RKO (cell line): ENCODE measurements around the gene HIPK1.

Source experiments
- DNase-seq: peaks from one replicate; pipeline ENCODE4 v3.0.0-alpha.2; 2016; ENCODE audit warnings: low spot score

The HIPK1 gene

DNA sequence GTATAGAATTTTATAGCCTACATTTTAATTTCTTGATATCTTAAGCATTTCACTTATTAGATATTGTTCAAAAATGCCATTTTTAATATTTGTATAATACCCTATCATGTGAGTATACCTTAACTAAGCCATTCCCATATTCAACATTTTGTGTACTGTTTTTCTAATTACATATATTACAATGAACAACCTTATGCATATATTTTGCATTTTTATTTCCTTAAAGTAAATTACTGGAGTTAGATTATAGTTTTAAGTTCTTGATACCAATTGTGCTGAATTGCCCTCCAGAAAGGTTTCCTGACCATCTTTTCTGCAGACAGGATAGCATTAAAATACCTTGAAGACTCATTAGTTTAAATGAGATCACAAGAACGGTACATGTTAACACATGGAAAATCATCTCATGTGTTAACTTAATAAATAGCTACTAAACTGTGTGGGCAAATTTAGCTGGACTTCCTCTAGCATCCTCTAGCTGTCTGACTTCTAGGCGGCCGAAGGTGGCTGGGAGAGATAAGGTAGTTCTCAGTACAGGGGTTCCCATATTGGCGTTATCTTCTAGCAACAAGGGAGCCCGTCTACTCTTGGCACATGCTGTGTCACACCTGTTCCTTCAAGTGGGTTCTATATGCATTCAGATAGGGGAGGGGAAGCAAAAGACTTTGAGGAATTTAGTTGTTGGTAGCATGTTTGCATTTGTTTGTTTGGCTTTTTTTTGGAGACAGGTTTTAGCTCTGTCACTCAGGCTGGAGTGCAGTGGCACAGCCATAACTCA, 15.0 kb upstream of the HIPK1 start:
- DNase-seq: no peak

DNA sequence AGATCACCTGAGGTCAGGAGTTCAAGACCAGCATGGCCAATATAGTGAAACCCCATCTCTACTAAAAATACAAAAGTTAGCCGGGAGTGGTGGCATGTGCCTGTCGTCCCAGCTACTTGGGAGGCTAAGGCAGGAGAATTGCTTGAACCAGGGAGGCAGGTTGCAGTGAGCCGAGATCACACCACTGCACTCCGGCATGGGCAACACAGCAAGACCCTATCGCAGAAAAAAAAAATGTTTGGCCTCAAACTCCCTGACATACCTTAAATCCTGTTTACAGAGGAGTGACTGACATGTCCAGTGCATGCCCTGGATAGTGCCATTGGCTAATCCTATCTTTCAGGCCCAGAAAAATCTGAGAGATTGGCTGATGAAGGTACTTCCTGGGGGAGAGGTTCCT, 12.2 kb upstream of the HIPK1 start:
- no peak for DNase-seq

DNA sequence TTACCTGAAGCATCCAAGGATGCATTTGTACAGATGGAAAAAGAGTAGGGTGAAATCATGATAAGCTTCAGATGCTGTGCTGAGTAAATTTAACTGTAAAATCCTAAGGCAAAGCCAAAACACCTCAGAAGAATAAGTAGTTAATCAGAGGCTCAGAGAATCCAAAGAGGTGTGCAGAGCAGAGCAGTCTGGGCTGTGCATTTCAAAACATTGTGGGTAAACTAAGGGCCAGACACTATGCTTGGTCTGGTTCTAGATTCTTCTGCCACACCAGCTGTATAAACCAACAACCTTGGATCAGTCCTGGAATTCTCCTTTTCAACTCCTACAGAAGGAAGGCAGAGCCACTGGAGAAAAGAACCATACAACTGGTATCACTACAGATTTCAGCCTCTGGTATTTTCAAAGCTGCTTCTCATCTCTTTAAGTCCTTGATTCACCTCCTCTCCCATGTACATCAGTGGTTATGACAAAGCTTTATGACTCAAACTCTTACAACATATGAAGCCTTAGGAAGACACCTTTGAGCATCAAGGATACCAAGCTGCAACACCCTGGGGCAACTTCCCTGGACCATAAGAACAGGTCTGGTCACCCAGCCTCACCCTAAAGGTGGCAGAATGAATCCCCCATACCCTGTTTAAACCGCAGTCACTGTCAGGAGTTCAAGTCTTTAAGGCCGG, 11.6 kb upstream of the HIPK1 start:
- peak; percentile 61 for DNase-seq

DNA sequence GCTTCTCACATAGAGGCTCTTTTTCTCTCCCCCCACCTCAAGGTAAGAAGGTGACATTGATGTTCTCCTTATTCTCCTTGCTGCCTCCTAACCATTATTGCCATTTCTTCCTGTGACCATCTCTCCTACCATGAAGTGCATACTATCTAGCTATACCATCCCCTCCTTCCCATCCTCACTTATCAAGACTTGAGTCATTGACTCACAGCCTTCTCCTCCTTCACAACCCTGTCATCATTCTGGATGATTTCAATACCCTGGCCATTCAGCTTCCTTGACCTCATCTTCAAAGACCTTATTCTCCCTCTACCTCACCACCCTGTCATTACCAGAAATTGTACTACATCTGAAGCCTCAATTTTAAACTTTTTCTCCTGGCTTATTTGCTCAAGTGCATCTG, 10.9 kb upstream of the HIPK1 start:
- no peak for DNase-seq

DNA sequence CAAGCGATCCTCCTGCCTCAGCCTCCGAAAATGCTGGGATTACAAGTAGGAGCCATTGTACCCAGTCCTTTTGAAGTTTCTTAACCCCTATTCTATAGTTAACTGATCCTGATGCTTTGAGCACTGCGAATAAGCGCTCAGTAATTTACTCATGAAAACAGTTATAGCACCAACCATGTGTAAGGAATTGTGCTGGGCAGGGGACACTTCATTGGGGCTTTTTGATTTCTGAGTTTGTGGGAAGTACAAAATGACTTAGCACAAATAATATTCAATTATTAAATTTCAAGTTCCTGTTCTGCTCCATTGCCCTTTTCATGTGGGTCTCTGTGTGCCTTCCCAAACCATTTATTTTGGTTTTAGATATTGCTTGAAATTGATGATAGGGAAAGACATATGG, 6.2 kb upstream of the HIPK1 start:
- no peak for DNase-seq

DNA sequence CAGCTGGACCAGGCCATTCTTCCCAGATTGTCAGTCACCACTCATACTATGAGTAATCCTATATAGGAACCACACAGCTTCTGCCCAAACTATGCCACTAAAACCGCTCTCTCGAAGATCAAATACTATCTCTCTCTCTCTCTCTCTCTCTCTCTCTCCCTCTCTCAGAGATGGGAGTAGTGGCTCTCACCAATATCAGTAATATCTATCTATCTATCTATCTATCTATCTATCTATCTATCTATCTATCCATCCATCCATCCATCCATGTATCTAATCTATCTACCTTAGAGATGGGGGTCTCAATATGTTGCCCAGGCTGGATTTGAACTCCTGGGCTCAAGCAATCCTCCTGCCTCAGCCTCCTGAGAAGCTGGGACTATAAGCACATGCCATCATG, 4.7 kb upstream of the HIPK1 start:
- DNase-seq: no peak

DNA sequence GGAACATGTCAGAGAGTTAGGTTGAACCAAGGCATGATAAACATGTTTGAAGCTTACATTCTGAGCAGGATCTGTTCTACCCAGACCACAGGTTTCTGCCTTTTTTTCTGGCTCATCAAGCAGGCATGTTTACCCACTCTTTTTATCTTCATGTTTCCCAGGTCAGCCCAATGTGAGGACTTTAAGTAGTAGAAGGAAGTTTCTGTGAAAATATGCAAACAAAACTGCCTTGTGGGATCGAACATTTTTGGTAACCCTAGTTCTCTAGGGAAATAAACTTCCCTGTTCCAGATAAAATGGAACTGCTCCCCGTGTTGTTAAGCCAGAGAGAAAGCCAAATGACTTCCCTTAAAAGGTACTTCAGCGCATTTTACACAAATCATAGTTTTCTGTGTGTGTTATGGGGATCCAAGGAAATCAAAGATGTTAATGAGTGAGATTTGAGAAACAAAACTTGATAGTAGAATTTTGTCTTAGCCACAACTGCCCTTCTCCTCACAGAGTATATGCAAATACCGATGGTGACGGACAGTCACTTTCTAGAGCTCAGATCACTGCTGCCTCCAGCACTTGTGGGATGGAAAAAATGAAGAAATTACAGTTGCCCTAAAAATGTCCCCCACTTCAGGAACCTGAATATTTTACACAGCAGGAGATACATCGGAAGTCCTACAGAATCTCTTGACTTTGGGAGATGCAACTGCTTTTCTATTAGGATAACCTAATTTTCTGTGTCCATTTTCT, 765 bp upstream of the HIPK1 start:
- DNase-seq: peak; percentile 39

DNA sequence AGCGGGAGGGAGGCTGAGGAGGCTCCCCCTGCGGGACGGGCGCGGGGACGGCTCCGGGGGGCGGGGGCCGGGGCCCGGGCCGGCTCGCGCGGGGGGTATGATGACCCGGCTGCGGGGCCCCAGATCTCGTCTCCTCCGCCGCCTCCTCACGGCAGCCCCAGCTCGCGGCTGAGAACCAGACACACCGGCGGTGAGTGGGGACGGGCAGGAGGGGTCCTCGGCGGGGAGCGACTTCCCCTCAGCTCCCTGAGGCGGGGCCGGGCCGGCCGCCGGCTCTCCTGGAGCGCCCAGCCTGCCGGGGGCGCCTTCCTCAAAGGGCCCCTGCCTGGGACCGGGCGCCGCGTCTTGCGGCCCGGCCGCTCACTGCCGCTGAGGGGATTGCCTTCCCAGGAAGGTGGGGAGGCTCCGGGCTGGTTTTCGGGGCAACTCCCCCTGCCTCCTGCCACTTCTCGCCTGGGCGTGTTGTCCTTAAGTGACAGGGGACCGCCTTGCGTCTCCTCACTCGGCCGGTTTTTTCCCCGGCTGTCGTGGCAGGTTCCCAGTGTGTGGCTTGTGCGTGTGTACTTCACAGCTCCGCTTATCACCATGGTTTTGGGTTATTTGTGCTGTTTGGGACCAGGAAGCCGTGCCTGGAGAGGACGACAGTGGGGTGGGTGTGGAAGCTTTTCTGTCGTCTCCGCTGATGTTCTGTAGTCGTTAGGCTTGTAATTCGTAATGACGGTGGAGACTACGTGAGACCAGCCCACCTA, 800 bp downstream of the HIPK1 start:
- DNase-seq: peak; percentile 32

DNA sequence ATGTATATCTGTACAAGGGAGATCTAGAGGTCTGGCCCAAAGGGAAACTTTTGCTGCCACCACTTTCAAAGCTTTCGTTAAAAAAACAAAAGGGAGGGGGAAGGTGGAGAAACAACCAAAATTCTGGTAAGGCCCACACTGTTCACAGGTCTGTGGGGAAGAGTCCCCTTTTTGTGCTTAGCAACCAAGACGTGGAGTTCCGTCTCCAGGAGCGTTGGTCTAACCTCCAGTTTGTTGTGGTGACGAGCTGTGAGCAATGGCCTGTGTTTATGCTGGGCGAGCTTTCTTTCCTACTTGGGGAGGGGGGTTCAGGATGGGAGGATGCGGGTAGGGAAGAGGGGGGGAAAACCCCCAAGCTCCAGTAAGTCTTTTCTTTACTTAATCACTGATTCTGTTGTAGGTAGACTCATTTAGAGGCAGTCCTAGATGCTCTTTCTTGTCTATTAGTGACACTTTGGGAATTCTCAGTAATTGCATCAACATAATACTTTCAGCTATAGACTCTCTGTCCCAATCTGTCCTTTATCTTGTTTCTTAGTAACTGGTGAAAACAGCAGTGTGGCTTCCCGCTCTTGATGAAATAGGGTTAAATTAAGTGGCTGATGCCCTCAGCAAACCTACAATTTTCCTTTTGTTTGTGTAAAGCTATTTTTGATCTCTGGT, 1.5 kb downstream of the HIPK1 start:
- DNase-seq: peak; percentile 85

DNA sequence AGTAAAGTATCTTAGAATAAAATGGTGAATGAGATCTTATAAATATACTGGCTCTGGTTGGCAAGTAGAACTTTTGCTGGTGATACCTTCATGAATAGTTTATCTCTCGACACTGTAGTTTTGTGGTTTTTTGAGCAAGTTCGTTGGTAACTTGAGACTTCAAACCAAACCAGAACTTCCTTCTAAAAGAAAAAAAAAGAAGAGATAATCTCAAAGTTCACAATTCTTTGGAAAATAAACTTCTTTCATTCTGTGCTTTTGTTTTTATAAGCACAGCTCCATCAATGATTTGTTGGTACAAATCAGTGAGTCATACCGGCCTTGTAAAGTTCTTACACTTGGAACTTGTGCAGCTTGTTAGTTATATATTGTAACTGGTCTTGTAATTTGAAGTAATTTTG, 2.3 kb downstream of the HIPK1 start:
- DNase-seq: peak; percentile 29

DNA sequence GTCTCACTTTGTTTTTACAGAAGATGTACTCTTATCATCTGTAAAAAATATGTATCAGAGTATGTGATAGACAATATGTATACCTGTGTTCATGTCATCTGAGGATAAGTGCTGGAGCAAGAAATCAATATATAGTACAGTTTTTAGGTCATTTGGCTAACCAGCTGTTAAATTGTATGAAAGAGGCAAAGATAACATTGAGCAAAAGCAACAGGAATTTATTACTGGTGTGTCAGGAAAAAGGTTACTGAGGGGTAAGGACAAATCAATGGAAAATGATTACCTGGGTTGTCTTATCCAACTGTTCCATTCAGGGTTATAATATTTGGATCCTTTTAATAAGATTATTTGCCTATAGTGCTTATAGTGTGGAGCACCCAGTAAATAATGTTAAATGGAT, 4.9 kb downstream of the HIPK1 start:
- no peak for DNase-seq

DNA sequence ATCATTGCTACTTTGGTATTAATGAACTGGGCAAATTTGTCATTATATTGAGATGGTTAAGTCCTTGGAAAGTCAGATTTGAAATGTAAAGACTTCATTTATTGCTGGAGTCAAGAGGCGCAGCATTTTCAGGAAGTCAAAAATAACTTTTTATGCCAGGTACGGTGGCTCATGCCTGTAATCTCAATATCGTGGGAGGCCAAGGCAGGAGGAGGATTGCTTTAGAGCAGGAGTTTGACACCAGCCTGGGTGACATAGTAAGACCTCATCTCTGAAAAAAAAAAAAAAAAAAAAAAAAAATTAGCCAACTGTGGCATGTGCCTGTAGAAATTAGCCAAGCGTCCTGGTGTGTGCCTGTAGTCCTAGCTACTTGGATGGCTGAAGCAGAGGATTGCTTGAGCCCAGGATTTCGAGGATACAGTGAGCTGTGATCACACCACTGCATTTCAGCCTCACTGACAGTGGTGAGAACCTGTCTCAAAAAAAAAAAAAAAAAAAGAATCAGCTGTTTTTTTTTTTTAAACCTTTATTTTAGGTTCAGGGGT, 5.5 kb downstream of the HIPK1 start:
- no peak for DNase-seq

DNA sequence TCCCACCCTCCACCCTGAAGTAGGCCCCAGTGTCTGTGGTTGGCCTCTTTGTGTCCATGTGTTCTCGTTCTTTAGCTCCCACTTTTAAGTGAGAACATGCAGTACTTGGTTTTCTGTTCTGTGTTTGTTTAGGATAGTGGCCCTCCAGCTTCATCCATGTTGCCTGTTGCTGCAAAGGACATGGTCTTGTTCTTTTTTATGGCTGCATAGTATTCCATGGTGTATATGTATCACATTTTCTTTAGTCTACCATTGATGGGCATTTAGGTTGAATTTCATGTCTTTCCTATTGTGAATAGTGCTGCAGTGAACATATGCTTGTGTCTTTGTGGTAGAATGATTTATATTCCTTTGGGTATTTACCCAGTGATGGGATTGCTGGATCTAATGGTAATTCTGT, 6.1 kb downstream of the HIPK1 start:
- DNase-seq: no peak

DNA sequence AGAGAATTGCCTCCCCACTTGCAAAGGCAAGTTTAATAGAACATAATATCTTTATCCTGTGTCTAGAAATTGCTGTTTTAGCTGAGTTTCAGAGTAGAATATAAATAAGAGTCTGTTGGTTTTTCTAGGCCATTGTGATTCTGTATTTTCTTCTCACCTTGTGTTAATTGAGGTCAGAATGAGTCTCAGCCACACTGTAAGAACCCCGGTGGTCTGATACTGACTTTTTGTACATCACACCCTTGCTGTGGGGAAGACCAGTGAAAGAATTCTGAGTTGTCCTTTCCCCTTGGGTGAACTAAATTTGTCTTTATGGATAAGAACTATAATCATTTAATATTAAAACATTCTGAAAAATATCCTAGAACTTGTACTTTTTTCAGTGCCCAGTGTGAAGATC, 6.8 kb downstream of the HIPK1 start:
- no peak for DNase-seq

DNA sequence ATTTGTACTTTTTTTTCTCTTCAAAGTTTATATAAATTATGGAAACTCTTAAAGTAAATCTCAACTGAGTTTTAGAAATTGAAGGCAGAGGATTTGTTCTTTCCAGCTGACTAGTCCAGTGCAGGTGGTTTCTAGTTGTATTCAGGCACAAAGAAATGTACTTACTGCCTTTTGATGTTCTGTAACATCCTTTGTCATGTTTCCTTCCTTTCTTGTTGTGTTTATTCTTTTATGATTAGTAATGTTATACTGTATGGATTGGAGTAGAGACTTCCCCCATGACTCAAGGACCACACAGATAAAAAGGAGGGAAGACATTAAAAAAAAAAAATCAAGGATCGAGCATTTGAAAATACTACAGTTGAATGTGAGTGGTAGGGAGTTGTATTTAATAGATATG, 8.0 kb downstream of the HIPK1 start:
- DNase-seq: no peak

DNA sequence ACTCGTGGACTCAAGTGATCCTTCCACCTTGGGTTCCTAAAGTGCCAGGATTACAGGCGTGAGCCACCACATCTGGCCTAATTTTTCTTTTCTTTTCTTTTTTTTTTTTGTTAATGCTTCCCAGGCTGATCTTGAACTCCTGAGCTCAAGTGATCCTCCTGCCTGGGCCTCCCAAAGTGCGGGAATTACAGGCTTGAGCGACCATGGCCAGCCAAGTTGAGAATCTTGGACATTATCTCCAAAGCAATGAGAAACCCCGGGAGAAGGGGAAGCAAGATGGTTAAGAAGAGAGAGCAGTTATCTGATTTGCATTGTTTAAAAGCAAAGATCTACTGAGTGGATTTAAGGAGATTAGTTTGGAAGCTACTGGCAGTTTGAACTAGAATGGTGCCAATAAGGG, 9.1 kb downstream of the HIPK1 start:
- DNase-seq: no peak

DNA sequence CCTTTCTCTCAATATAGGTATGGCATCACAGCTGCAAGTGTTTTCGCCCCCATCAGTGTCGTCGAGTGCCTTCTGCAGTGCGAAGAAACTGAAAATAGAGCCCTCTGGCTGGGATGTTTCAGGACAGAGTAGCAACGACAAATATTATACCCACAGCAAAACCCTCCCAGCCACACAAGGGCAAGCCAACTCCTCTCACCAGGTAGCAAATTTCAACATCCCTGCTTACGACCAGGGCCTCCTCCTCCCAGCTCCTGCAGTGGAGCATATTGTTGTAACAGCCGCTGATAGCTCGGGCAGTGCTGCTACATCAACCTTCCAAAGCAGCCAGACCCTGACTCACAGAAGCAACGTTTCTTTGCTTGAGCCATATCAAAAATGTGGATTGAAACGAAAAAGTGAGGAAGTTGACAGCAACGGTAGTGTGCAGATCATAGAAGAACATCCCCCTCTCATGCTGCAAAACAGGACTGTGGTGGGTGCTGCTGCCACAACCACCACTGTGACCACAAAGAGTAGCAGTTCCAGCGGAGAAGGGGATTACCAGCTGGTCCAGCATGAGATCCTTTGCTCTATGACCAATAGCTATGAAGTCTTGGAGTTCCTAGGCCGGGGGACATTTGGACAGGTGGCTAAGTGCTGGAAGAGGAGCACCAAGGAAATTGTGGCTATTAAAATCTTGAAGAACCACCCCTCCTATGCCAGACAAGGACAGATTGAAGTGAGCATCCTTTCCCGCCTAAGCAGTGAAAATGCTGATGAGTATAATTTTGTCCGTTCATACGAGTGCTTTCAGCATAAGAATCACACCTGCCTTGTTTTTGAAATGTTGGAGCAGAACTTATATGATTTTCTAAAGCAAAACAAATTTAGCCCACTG, 11.5 kb downstream of the HIPK1 start:
- DNase-seq: no peak

DNA sequence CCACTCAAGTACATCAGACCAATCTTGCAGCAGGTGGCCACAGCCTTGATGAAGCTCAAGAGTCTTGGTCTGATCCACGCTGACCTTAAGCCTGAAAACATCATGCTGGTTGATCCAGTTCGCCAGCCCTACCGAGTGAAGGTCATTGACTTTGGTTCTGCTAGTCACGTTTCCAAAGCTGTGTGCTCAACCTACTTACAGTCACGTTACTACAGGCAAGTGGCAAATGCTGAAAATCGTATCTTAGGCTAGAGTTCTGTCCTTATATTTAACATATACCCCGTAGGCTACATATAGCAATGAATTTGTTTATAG, 12.1 kb downstream of the HIPK1 start:
- DNase-seq: no peak

DNA sequence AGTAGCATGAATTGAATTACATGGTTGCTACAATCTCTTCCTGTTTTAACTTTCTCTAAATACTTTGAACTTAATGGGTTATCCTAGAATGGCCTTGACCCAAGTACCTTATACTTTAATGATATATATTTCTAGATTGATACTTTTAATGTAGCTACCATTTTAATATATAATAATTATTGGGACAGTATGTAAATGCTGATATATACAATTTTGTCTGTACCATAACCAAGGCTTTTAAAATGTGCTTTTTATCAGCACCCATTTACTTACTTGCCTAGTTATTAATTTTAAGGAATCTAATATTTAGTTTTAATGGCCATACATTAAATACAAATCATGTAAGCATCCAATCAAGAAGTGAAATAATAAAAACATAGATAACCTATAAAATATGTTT, 13.4 kb downstream of the HIPK1 start:
- no peak for DNase-seq

DNA sequence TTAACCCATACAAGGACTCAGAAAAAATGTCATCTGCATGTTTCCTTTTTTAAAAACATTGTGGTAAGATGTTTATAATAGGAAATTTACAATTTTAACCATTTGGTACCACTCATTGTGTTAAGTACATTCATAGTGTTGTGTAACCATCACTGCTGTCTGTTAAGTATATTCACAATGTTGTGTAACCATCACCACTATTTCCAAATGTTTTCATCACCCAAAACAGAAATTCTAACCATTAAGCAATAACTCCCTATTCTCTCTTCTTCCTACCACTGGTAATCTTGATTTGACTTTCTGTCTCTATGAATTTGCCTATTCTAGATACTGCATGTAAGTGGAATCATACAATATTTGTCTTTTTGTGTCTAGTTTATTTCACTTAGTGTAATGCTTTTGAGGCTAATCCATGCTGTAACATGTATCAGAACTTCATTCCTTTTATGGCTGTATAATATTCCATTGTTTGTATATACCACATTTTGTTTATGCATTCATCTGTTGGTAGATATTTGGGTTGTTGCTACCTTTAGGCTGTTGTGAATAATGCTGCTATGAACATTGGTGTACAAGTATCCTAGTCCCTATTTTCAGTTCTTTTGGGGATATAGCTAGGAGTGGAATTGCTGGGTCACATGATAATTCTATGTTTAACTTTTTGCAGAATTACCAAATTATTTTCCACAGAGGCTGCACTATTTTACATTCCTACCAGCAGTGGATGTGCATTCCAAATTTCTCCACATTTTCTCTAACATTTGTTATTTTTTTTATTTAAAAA, 14.1 kb downstream of the HIPK1 start:
- DNase-seq: no peak
